Activated T-helper 17 cell treated with anti-CD3 and anti-CD28 coated beads, Interleukin-2, amount 50 U/mL, for 72 hours (primary cell): ENCODE measurements around the gene ZBTB25. TPM values are rescaled to one million over a fixed set of nuclear protein-coding genes. Genes with fewer than 3 reads are reported as not detected.

Experiments
- ATAC-seq: fragments of 150-1000 bp; cut with Tn5 transposase; replicated peaks from 2 replicates; pipeline ENCODE4 v1.10.0; 2021; ENCODE audit warnings: mild to moderate bottlenecking, moderate library complexity
- H3K27ac Mint-ChIP-seq: one replicate; pipeline ENCODE4 v1.8.0; 2022; ENCODE audit warnings: mixed read lengths
- H3K27me3 Mint-ChIP-seq: one replicate; pipeline ENCODE4 v1.8.0; 2022; ENCODE audit warnings: mixed read lengths
- H3K36me3 Mint-ChIP-seq: one replicate; pipeline ENCODE4 v1.8.0; 2022; ENCODE audit warnings: low read depth, mild to moderate bottlenecking, mixed read lengths
- H3K4me1 Mint-ChIP-seq: one replicate; pipeline ENCODE4 v1.8.0; 2022; ENCODE audit warnings: mixed read lengths
- H3K4me3 Mint-ChIP-seq: one replicate; pipeline ENCODE4 v1.8.0; 2022; ENCODE audit warnings: mild to moderate bottlenecking, mixed read lengths
- H3K9me3 Mint-ChIP-seq: one replicate; pipeline ENCODE4 v1.8.0; 2022; ENCODE audit warnings: mixed read lengths
- total RNA-seq, 2 donors: library from RNA; stranded (reverse); gene quantifications; one replicate each; pipeline ENCODE4 v1.2.3, GENCODE V29; 2022

Gene ZBTB25
- total RNA-seq, 2 donors from 2014 or later: 29.7 to 88.5 TPM

- H3K4me1 Mint-ChIP-seq: peaks cover 11% of the 10 kb centered on the region
- H3K4me3 Mint-ChIP-seq: no peak overlapping the region
- H3K27me3 Mint-ChIP-seq: no peaks in the 10 kb centered on the region
- peak; percentile 22 for ATAC-seq
- no peak overlapping the region for H3K27ac Mint-ChIP-seq
- H3K9me3 Mint-ChIP-seq: no peaks in the 10 kb centered on the region
- H3K36me3 Mint-ChIP-seq: peaks cover 64% of the 10 kb centered on the region
Measured at GRCh38 chr14:64475585-64476273, 27.9 kb downstream of the ZBTB25 start.

- Mint-ChIP-seq H3K27ac (no peak overlapping the region), H3K27me3 (no peaks in the 10 kb centered on the region), H3K4me1 (peaks cover 11% of the 10 kb centered on the region), H3K36me3 (peaks cover 59% of the 10 kb centered on the region), H3K4me3 (peak overlapping the region; percentile 11), H3K9me3 (no peaks in the 10 kb centered on the region)
- peak; percentile 66 for ATAC-seq
Measured at GRCh38 chr14:64474698-64475097, 28.9 kb downstream of the ZBTB25 start.

- no peaks in the 10 kb centered on the region for H3K27me3 Mint-ChIP-seq
- peak; percentile 37 for ATAC-seq
- no peaks in the 10 kb centered on the region for H3K9me3 Mint-ChIP-seq
- H3K36me3 Mint-ChIP-seq: peaks cover 53% of the 10 kb centered on the region
- peaks cover 12% of the 10 kb centered on the region for H3K4me1 Mint-ChIP-seq
- no peak overlapping the region for H3K27ac Mint-ChIP-seq
- peak overlapping the region; percentile 2 for H3K4me3 Mint-ChIP-seq
Measured at GRCh38 chr14:64474041-64474440, 29.6 kb downstream of the ZBTB25 start.

GRCh38 chr14:64468451-64468850 lies 35.2 kb downstream of the ZBTB25 start:
- Mint-ChIP-seq H3K36me3 (peaks cover 35% of the 10 kb centered on the region), H3K27ac (peak overlapping the region; percentile 10), H3K9me3 (no peaks in the 10 kb centered on the region), H3K4me3 (peak overlapping the region; percentile 1), H3K4me1 (peaks cover 28% of the 10 kb centered on the region), H3K27me3 (no peaks in the 10 kb centered on the region)
- no peak for ATAC-seq

GRCh38 chr14:64467566-64467965 lies 36.1 kb downstream of the ZBTB25 start:
- H3K4me1 Mint-ChIP-seq: peaks cover 28% of the 10 kb centered on the region
- peak overlapping the region; percentile 9 for H3K4me3 Mint-ChIP-seq
- no peaks in the 10 kb centered on the region for H3K9me3 Mint-ChIP-seq
- H3K27ac Mint-ChIP-seq: no peak overlapping the region
- no peak for ATAC-seq
- no peaks in the 10 kb centered on the region for H3K27me3 Mint-ChIP-seq
- peaks cover 44% of the 10 kb centered on the region for H3K36me3 Mint-ChIP-seq

- Mint-ChIP-seq H3K4me3 (peak overlapping the region; percentile 9), H3K4me1 (peaks cover 28% of the 10 kb centered on the region), H3K27me3 (no peaks in the 10 kb centered on the region), H3K27ac (no peak overlapping the region), H3K9me3 (no peaks in the 10 kb centered on the region), H3K36me3 (peaks cover 44% of the 10 kb centered on the region)
- no peak for ATAC-seq
Measured at GRCh38 chr14:64467101-64467500, 36.5 kb downstream of the ZBTB25 start.

- Mint-ChIP-seq H3K27me3 (no peaks in the 10 kb centered on the region), H3K4me3 (peak overlapping the region; percentile 88), H3K9me3 (no peaks in the 10 kb centered on the region), H3K27ac (peak overlapping the region; percentile 62), H3K4me1 (peaks cover 28% of the 10 kb centered on the region), H3K36me3 (peaks cover 36% of the 10 kb centered on the region)
- peak; percentile 11 for ATAC-seq
Measured at GRCh38 chr14:64465831-64466554, 37.6 kb downstream of the ZBTB25 start.

- peaks cover 28% of the 10 kb centered on the region for H3K4me1 Mint-ChIP-seq
- H3K9me3 Mint-ChIP-seq: no peaks in the 10 kb centered on the region
- peak; percentile 79 for ATAC-seq
- peak within 1 kb of the TSS; percentile 84 for H3K27ac Mint-ChIP-seq
- H3K4me3 Mint-ChIP-seq: peak within 1 kb of the TSS; percentile 88
- no peaks in the 10 kb centered on the region for H3K27me3 Mint-ChIP-seq
- H3K36me3 Mint-ChIP-seq: peaks cover 39% of the 10 kb centered on the region
Measured at GRCh38 chr14:64465191-64465822, 38.3 kb downstream of the ZBTB25 start, which contains the start of gene AKAP5. AKAP5 (plus strand) TSS chr14:64465499; CDS start chr14:64468395, 2,896 bp downstream.

- peak; percentile 17 for ATAC-seq
- no peaks in the 10 kb centered on the region for H3K9me3 Mint-ChIP-seq
- H3K27ac Mint-ChIP-seq: peak overlapping the region; percentile 84
- no peaks in the 10 kb centered on the region for H3K27me3 Mint-ChIP-seq
- H3K4me1 Mint-ChIP-seq: peaks cover 28% of the 10 kb centered on the region
- peak overlapping the region; percentile 79 for H3K4me3 Mint-ChIP-seq
- H3K36me3 Mint-ChIP-seq: peaks cover 45% of the 10 kb centered on the region
Measured at GRCh38 chr14:64464651-64465050, 39.0 kb downstream of the ZBTB25 start.

- Mint-ChIP-seq H3K4me3 (no peak overlapping the region), H3K27me3 (no peaks in the 10 kb centered on the region), H3K36me3 (peaks cover 53% of the 10 kb centered on the region), H3K9me3 (no peaks in the 10 kb centered on the region), H3K27ac (no peak overlapping the region), H3K4me1 (peaks cover 26% of the 10 kb centered on the region)
- no peak for ATAC-seq
Measured at GRCh38 chr14:64463873-64464272, 39.8 kb downstream of the ZBTB25 start.

GRCh38 chr14:64463195-64463594 lies 40.4 kb downstream of the ZBTB25 start:
- H3K36me3 Mint-ChIP-seq: peaks cover 60% of the 10 kb centered on the region

GRCh38 chr14:64461221-64461620 lies 42.4 kb downstream of the ZBTB25 start:
- H3K36me3 Mint-ChIP-seq: peaks cover 79% of the 10 kb centered on the region
- no peak for ATAC-seq
- H3K27ac Mint-ChIP-seq: no peak overlapping the region
- peaks cover 10% of the 10 kb centered on the region for H3K4me1 Mint-ChIP-seq
- H3K27me3 Mint-ChIP-seq: no peaks in the 10 kb centered on the region
- H3K9me3 Mint-ChIP-seq: no peaks in the 10 kb centered on the region
- no peak overlapping the region for H3K4me3 Mint-ChIP-seq

More at GRCh38 chr14:64463195-64463594, 40.4 kb downstream of the ZBTB25 start:
- H3K27ac Mint-ChIP-seq: no peak overlapping the region
- H3K4me1 Mint-ChIP-seq: peaks cover 20% of the 10 kb centered on the region
- ATAC-seq: no peak
- H3K27me3 Mint-ChIP-seq: no peaks in the 10 kb centered on the region
- H3K9me3 Mint-ChIP-seq: no peaks in the 10 kb centered on the region
- H3K4me3 Mint-ChIP-seq: no peak overlapping the region

GRCh38 chr14:64459405-64460136 lies 44.1 kb downstream of the ZBTB25 start:
- peaks cover 86% of the 10 kb centered on the region for H3K36me3 Mint-ChIP-seq
- no peak overlapping the region for H3K4me3 Mint-ChIP-seq
- no peak for ATAC-seq
- no peaks in the 10 kb centered on the region for H3K9me3 Mint-ChIP-seq
- no peaks in the 10 kb centered on the region for H3K27me3 Mint-ChIP-seq
- no peak overlapping the region for H3K27ac Mint-ChIP-seq
- no peaks in the 10 kb centered on the region for H3K4me1 Mint-ChIP-seq

GRCh38 chr14:64454671-64455070 lies 49.0 kb downstream of the ZBTB25 start:
- H3K27me3 Mint-ChIP-seq: no peaks in the 10 kb centered on the region
- H3K27ac Mint-ChIP-seq: no peak overlapping the region

More at GRCh38 chr14:64454671-64455070, 49.0 kb downstream of the ZBTB25 start:
- no peak for ATAC-seq
- Mint-ChIP-seq H3K4me1 (peaks cover 4% of the 10 kb centered on the region), H3K36me3 (peaks cover 97% of the 10 kb centered on the region), H3K9me3 (no peaks in the 10 kb centered on the region), H3K4me3 (no peak overlapping the region)
